SK-N-SH (cell line): ENCODE data around the gene DEFB118. TPM values are rescaled to one million over a fixed set of nuclear protein-coding genes. Genes with fewer than 3 reads are reported as not detected.

Experiments
- CTCF ChIA-PET: fragments of 300-600, 350-600 bp; formaldehyde crosslinking; extraction: SDS; loops from one replicate; lab custom pipeline; 2021; lab: Yijun Ruan, JAX
- POLR2A ChIA-PET: fragments of 350-600 bp; sonication (Branson Sonifier 250); formaldehyde crosslinking; extraction: SDS; loops from one replicate; lab custom pipeline; 2020; ENCODE audit warnings: antibody characterized with exemption, inconsistent platforms; lab: Yijun Ruan, JAX
- DNase-seq: peaks from one replicate; pipeline ENCODE4 v3.0.0; 2012
- H2AFZ ChIP-seq: fragments of 200-600 bp; sonication (generic); 2 replicates; pipeline ENCODE4 v1.8.1; 2016; ENCODE audit warnings: antibody characterized with exemption, mild to moderate bottlenecking, low read depth
- H3F3A ChIP-seq: fragments of 200-600 bp; sonication (generic); replicated peaks from 2 replicates; pipeline ENCODE3; 2016; ENCODE audit warnings: antibody characterized with exemption, mild to moderate bottlenecking; ENCODE audit not compliant: insufficient read depth
- H3K27ac ChIP-seq, 2 experiments: fragments of 200-500 bp in 1 of 2; fragments of 200-600 bp in 1 of 2; sonication (Bioruptor generic) in 1 of 2; sonication (generic), shearing (Covaris generic) in 1 of 2; 2 replicates each; pipeline versions ENCODE4 v1.5.1 to v1.6.1; 2014 to 2016; ENCODE audit warnings: low read depth in 2 of 2, inconsistent platforms in 1 of 2, low read length in 1 of 2, mild to moderate bottlenecking in 1 of 2, mixed read lengths in 1 of 2
- H3K27me3 ChIP-seq: fragments of 200-600 bp; sonication (generic), shearing (Covaris generic); 2 replicates; pipeline ENCODE4 v1.6.1; 2016; ENCODE audit warnings: mixed run types; ENCODE audit not compliant: insufficient read depth
- H3K36me3 ChIP-seq, 2 experiments: fragments of 200-500 bp in 1 of 2; fragments of 200-600 bp in 1 of 2; sonication (Bioruptor generic) in 1 of 2; sonication (generic) in 1 of 2; replicated peaks in 1 of 2; 2 replicates each; pipeline versions ENCODE3 to v1.5.1; 2014 to 2016; ENCODE audit warnings: low read length in 1 of 2, mild to moderate bottlenecking in 1 of 2; ENCODE audit not compliant: insufficient read depth in 2 of 2, control insufficient read depth in 1 of 2
- H3K4me1 ChIP-seq, 2 experiments: fragments of 200-500 bp in 1 of 2; fragments of 200-600 bp in 1 of 2; sonication (Bioruptor generic) in 1 of 2; sonication (generic), shearing (Covaris generic) in 1 of 2; 2 replicates each; pipeline versions ENCODE4 v1.5.1 to v1.6.1; 2014 to 2016; ENCODE audit warnings: low read depth in 1 of 2, low read length in 1 of 2, mixed run types in 1 of 2; ENCODE audit not compliant: insufficient read depth in 2 of 2, control insufficient read depth in 1 of 2
- H3K4me2 ChIP-seq: fragments of 200-600 bp; sonication (generic), shearing (Covaris generic); 2 replicates; pipeline ENCODE4 v1.6.1; 2017; ENCODE audit warnings: mixed run types
- H3K4me3 ChIP-seq, 2 experiments: fragments of 200-500 bp in 1 of 2; fragments of 200-600 bp in 1 of 2; sonication (Bioruptor generic) in 1 of 2; sonication (generic), shearing (Covaris generic) in 1 of 2; 2 replicates each; pipeline versions ENCODE4 v1.5.1 to v1.8.1; 2014 to 2016; ENCODE audit warnings: low read depth in 2 of 2, inconsistent platforms in 1 of 2, low read length in 1 of 2, mild to moderate bottlenecking in 1 of 2, mixed read lengths in 1 of 2, moderate library complexity in 1 of 2
- H3K79me2 ChIP-seq: fragments of 200-600 bp; sonication (generic); 2 replicates; pipeline ENCODE4 v1.8.1; 2017; ENCODE audit warnings: mild to moderate bottlenecking; ENCODE audit not compliant: insufficient read depth
- H3K9ac ChIP-seq: fragments of 200-600 bp; sonication (generic); 2 replicates; pipeline ENCODE4 v1.6.1; 2017; ENCODE audit warnings: mixed run types
- H3K9me2 ChIP-seq: fragments of 200-600 bp; sonication (generic); 2 replicates; pipeline ENCODE4 v1.6.1; 2017; ENCODE audit warnings: mixed run types
- H3K9me3 ChIP-seq: fragments of 200-600 bp; sonication (generic); 2 replicates; pipeline ENCODE4 v1.6.1; 2017; ENCODE audit warnings: mixed run types, mild to moderate bottlenecking, moderate library complexity
- H4K20me1 ChIP-seq: fragments of 200-600 bp; sonication (generic); 2 replicates; pipeline ENCODE4 v1.6.1; 2017; ENCODE audit warnings: mild to moderate bottlenecking, mixed run types; ENCODE audit not compliant: insufficient read depth
- ELF1 ChIP-seq: IDR thresholded peaks from 2 replicates; pipeline ENCODE4 v1.4.0; 2012
- FOSL2 ChIP-seq: IDR thresholded peaks from 2 replicates; pipeline ENCODE4 v1.4.0; 2012; ENCODE audit warnings: low read depth, mild to moderate bottlenecking, moderate library complexity, borderline replicate concordance
- JUND ChIP-seq: IDR thresholded peaks from 2 replicates; pipeline ENCODE4 v1.4.0; 2012
- NFIC ChIP-seq: IDR thresholded peaks from 2 replicates; pipeline ENCODE4 v1.4.0; 2012; ENCODE audit warnings: borderline replicate concordance
- POLR2AphosphoS5 ChIP-seq: IDR thresholded peaks from 2 replicates; pipeline ENCODE4 v1.6.1; 2012; ENCODE audit warnings: low read depth, low read length
- RAD21 ChIP-seq: IDR thresholded peaks from 2 replicates; pipeline ENCODE4 v1.6.1; 2012; ENCODE audit warnings: mild to moderate bottlenecking, low read length
- RFX5 ChIP-seq: IDR thresholded peaks from 2 replicates; pipeline ENCODE4 v1.6.1; 2012; ENCODE audit warnings: mild to moderate bottlenecking, improper control_type of control experiment, low read length
- SIN3A ChIP-seq: IDR thresholded peaks from 2 replicates; pipeline ENCODE4 v1.6.1; 2012; ENCODE audit warnings: low read depth, mild to moderate bottlenecking, low read length, moderate library complexity, borderline replicate concordance
- TAF1 ChIP-seq: IDR thresholded peaks from 2 replicates; pipeline ENCODE4 v1.6.1; 2012; ENCODE audit warnings: low read depth, mild to moderate bottlenecking, low read length, moderate library complexity, borderline replicate concordance
- YY1 ChIP-seq: IDR thresholded peaks from 2 replicates; pipeline ENCODE4 v1.4.0; 2012; ENCODE audit warnings: low read depth, mild to moderate bottlenecking
- WGBS: methylation state at CpG from one replicate; pipeline ENCODE4 v1.1.6; 2017; ENCODE audit warnings: low lambda C conversion rate; 5-methylcytosine and 5-hydroxymethylcytosine counted together
- polyA plus RNA-seq, 3 experiments: library from polyadenylated mRNA; depleted of rRNA; stranded (reverse); fragments of >200 nt; gene quantifications; 2 replicates each; pipeline ENCODE4 v1.2.3, GENCODE V29; 2012
- TF ChIP-seq, protein P1 (sequence below): fragments of 150-350 bp; IDR thresholded peaks from 2 replicates; pipeline ENCODE4 v1.6.1; 2017; ENCODE audit warnings: antibody characterized with exemption, low read length, low read depth, borderline replicate concordance
- TF ChIP-seq, protein P2 (sequence below): fragments of 150-350 bp; IDR thresholded peaks from 2 replicates; pipeline ENCODE4 v1.6.1; 2016; ENCODE audit warnings: mild to moderate bottlenecking, low read depth, low read length
- TF ChIP-seq, protein P3 (sequence below): IDR thresholded peaks from 2 replicates; pipeline ENCODE4 v1.4.0; 2012; ENCODE audit warnings: low read depth
- TF ChIP-seq, protein P4 (sequence below): IDR thresholded peaks from 2 replicates; pipeline ENCODE4 v1.4.0; 2012; ENCODE audit warnings: low read depth, borderline replicate concordance
- TF ChIP-seq, protein P5 (sequence below): IDR thresholded peaks from 2 replicates; pipeline ENCODE4 v1.4.0; 2012; ENCODE audit warnings: low read depth, borderline replicate concordance

The DEFB118 gene
- polyA plus RNA-seq, 1 of the 3 experiments (the other 2 are of a cell fraction) = not detected

DNA sequence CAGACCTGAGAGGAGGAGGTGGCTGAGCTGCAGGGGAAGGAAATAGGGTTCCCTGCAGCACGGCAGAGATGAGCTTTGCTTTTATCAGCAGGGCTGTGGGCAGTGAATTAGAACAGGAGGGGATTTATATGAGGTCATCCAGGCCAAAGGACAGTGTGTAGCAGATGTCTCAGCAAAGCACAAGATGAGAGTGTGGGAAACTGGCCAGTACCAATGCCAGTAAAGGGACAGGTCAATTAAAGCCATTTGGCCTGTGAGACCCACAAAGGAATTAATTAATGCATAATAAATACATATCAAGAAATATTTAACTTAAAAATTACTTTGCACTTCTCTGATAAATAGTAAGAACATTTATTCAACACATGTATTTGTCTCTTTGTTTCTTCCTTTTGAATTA, 22.1 kb downstream of the DEFB118 start, which contains the start of gene DEFB119:
Gene DEFB119, minus strand, starts transcription at position 101 of the 400 bp plus-strand sequence. CDS start 107 bp downstream, outside the sequence.
- 0% methylated on average over 1 of the region's 1 CpG for WGBS
- POLR2A ChIA-PET = no interaction called here
- no peaks in the 10 kb centered on the region for H3K36me3 ChIP-seq
- TF ChIP-seq RFX5 (no peak), TAF1 (no peak), POLR2AphosphoS5 (no peak)
- no peak within 1 kb of the TSS for H2AFZ ChIP-seq
- H3K4me1 ChIP-seq = no peaks in the 10 kb centered on the region
- no peaks in the 10 kb centered on the region for H3K9me3 ChIP-seq
- no peaks in the 10 kb centered on the region for H4K20me1 ChIP-seq
- DNase-seq = no peak
- H3K4me3 ChIP-seq = no peak within 1 kb of the TSS
- CTCF ChIA-PET = no interaction called here
- H3K27me3 ChIP-seq = peaks cover 13% of the 10 kb centered on the region; the same call in 1 of the 2 replicates
- H3K9me2 ChIP-seq = no peaks in the 10 kb centered on the region
- H3K27ac ChIP-seq = no peak within 1 kb of the TSS
- H3K79me2 ChIP-seq = no peaks in the 10 kb centered on the region
- H3K4me2 ChIP-seq = no peak within 1 kb of the TSS
- no peak within 1 kb of the TSS for H3K9ac ChIP-seq
- H3F3A ChIP-seq = no peaks in the 10 kb centered on the region

DNA sequence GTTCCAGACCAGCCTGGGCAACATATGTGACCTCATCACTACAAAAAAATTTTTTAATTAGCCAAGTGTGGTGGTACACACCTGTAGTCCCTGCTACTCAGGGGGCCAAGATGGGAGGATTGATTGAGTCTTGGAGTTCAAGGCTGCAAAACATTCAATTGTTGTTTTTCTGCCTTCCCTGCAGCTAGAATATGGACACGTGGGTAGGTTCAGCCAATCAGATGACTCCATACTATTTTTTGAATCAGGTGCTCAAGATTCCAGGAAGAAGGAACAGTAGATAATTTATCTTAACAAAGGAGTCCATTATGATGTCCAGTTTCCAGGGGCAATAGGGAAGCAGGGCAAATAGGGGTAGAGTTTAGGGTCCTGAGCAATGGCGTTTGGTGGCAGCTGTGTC, 24.4 kb downstream of the DEFB118 start:
- no peak for DNase-seq
- Histone ChIP-seq H3K4me3 (no peak overlapping the region), H3F3A (no peaks in the 10 kb centered on the region), H3K27ac (no peak overlapping the region), H3K9me2 (no peaks in the 10 kb centered on the region), H3K36me3 (no peaks in the 10 kb centered on the region), H3K4me1 (no peaks in the 10 kb centered on the region), H3K4me2 (no peak overlapping the region), H3K9ac (no peak overlapping the region), H3K27me3 (peaks cover 8% of the 10 kb centered on the region; the same call in 1 of the 2 replicates), H3K79me2 (no peaks in the 10 kb centered on the region), H4K20me1 (no peaks in the 10 kb centered on the region), H2AFZ (no peak overlapping the region), H3K9me3 (no peaks in the 10 kb centered on the region)
- TF ChIP-seq JUND = no peak
- no peak for TF ChIP-seq NFIC
- TF ChIP-seq, protein P1, sequence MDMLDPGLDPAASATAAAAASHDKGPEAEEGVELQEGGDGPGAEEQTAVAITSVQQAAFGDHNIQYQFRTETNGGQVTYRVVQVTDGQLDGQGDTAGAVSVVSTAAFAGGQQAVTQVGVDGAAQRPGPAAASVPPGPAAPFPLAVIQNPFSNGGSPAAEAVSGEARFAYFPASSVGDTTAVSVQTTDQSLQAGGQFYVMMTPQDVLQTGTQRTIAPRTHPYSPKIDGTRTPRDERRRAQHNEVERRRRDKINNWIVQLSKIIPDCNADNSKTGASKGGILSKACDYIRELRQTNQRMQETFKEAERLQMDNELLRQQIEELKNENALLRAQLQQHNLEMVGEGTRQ = no peak
- TF ChIP-seq, protein P2, sequence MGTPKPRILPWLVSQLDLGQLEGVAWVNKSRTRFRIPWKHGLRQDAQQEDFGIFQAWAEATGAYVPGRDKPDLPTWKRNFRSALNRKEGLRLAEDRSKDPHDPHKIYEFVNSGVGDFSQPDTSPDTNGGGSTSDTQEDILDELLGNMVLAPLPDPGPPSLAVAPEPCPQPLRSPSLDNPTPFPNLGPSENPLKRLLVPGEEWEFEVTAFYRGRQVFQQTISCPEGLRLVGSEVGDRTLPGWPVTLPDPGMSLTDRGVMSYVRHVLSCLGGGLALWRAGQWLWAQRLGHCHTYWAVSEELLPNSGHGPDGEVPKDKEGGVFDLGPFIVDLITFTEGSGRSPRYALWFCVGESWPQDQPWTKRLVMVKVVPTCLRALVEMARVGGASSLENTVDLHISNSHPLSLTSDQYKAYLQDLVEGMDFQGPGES = no peak
- TF ChIP-seq, protein P3, sequence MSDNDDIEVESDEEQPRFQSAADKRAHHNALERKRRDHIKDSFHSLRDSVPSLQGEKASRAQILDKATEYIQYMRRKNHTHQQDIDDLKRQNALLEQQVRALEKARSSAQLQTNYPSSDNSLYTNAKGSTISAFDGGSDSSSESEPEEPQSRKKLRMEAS = no peak
- no peak for TF ChIP-seq YY1
- TF ChIP-seq, protein P4, sequence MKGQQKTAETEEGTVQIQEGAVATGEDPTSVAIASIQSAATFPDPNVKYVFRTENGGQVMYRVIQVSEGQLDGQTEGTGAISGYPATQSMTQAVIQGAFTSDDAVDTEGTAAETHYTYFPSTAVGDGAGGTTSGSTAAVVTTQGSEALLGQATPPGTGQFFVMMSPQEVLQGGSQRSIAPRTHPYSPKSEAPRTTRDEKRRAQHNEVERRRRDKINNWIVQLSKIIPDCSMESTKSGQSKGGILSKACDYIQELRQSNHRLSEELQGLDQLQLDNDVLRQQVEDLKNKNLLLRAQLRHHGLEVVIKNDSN = no peak
- no peak for TF ChIP-seq TAF1
- no peak for TF ChIP-seq POLR2AphosphoS5
- TF ChIP-seq FOSL2 = no peak
- no peak for TF ChIP-seq SIN3A
- TF ChIP-seq, protein P5, sequence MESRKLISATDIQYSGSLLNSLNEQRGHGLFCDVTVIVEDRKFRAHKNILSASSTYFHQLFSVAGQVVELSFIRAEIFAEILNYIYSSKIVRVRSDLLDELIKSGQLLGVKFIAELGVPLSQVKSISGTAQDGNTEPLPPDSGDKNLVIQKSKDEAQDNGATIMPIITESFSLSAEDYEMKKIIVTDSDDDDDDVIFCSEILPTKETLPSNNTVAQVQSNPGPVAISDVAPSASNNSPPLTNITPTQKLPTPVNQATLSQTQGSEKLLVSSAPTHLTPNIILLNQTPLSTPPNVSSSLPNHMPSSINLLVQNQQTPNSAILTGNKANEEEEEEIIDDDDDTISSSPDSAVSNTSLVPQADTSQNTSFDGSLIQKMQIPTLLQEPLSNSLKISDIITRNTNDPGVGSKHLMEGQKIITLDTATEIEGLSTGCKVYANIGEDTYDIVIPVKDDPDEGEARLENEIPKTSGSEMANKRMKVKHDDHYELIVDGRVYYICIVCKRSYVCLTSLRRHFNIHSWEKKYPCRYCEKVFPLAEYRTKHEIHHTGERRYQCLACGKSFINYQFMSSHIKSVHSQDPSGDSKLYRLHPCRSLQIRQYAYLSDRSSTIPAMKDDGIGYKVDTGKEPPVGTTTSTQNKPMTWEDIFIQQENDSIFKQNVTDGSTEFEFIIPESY = no peak
- no peak for TF ChIP-seq ELF1
- TF ChIP-seq RAD21 = no peak
- 9% methylated on average over 2 of the region's 2 CpGs for whole genome bisulfite sequencing
- CTCF ChIA-PET = interaction anchor here (0.6 kb wide), 1 partner anchor 139 kb away, joined by 3 read pairs; no protein-coding TSS in a partner anchor
- POLR2A ChIA-PET = no interaction called here
